OCI-LY3 (cell line): ENCODE data around the gene COPS3.

Source experiments
- H2AFZ ChIP-seq: fragments of 200-600, 300-600 bp; shearing (Covaris generic); 2 replicates; pipeline ENCODE4 v1.6.0; 2014; ENCODE audit warnings: antibody characterized with exemption, low read depth, low read length
- H3K27ac ChIP-seq: fragments of 200-600, 300-600 bp; sonication (generic); 2 replicates; pipeline ENCODE4 v1.5.1; 2014; ENCODE audit warnings: mild to moderate bottlenecking, low read length, moderate library complexity, mixed read lengths
- H3K27me3 ChIP-seq: fragments of 200-600, 300-600 bp; sonication (generic); 2 replicates; pipeline ENCODE4 v1.6.1; 2014; ENCODE audit warnings: low read depth, low read length, mixed read lengths
- H3K36me3 ChIP-seq: fragments of 200-600, 300-600 bp; sonication (generic); replicated peaks from 2 replicates; pipeline ENCODE3; 2014; ENCODE audit warnings: low read depth, low read length, mixed read lengths
- H3K4me1 ChIP-seq: fragments of 300-600, 200-600 bp; sonication (generic); 2 replicates; pipeline ENCODE4 v1.6.1; 2014; ENCODE audit warnings: low read length, mixed read lengths
- H3K4me2 ChIP-seq: fragments of 200-600, 300-600 bp; sonication (generic); 2 replicates; pipeline ENCODE4 v1.6.1; 2014; ENCODE audit warnings: low read length, mixed read lengths
- H3K4me3 ChIP-seq: fragments of 300-600, 200-600 bp; sonication (generic); 2 replicates; pipeline ENCODE4 v1.5.1; 2014; ENCODE audit warnings: antibody characterized with exemption, mild to moderate bottlenecking, low read length, moderate library complexity
- H3K79me2 ChIP-seq: fragments of 300-600, 200-600 bp; shearing (Covaris generic); 2 replicates; pipeline ENCODE4 v1.6.1; 2014; ENCODE audit warnings: mild to moderate bottlenecking, low read length, mixed read lengths
- H3K9ac ChIP-seq: fragments of 300-600, 200-600 bp; shearing (Covaris generic); 2 replicates; pipeline ENCODE4 v1.6.0; 2014; ENCODE audit warnings: mild to moderate bottlenecking, low read length, moderate library complexity
- H3K9me3 ChIP-seq: fragments of 200-600, 300-600 bp; shearing (Covaris generic); 2 replicates; pipeline ENCODE4 v1.6.1; 2014; ENCODE audit warnings: low read length, mixed read lengths; ENCODE audit not compliant: insufficient read depth
- H4K20me1 ChIP-seq: fragments of 200-600, 300-600 bp; sonication (generic); 2 replicates; pipeline ENCODE4 v1.6.1; 2016; ENCODE audit warnings: low read length, mixed read lengths; ENCODE audit not compliant: insufficient read depth
- CTCF ChIP-seq: fragments of 200-600, 300-600 bp; sonication (generic); IDR thresholded peaks from 2 replicates; pipeline ENCODE4 v1.5.1; 2014; ENCODE audit warnings: antibody characterized with exemption, low read length, low read depth
- EZH2phosphoT487 ChIP-seq: fragments of 200-600 bp; shearing (Covaris generic); IDR thresholded peaks from 2 replicates; pipeline ENCODE4 v1.6.1; 2018; ENCODE audit warnings: antibody characterized with exemption, mixed run types, low read depth

Gene COPS3

DNA sequence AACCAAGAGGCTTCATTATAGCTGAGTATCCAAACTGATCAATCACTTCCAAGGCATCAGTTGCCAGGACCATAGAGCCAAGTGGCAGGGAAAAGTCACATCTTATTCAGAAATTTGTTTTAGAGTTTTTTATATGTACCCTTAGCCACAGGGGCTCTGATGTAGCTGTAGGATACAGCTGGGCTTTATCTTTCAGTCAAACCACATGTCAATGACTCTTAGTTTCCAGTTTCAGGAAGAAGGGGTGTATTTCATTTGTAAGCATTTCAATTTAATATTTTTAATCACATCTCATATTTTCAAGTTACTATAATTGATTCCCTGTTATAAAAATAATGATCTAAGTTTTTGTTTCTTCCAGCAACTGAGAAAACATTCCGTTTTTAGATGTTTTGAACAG, 41.2 kb downstream of the COPS3 start:
- Histone ChIP-seq H3K9me3 (no peaks in the 10 kb centered on the region), H2AFZ (no peak overlapping the region), H3K9ac (no peak overlapping the region), H3K4me3 (no peak overlapping the region), H3K27me3 (no peaks in the 10 kb centered on the region), H3K36me3 (no peaks in the 10 kb centered on the region), H3K4me2 (no peak overlapping the region), H3K4me1 (peaks cover 13% of the 10 kb centered on the region), H3K27ac (no peak overlapping the region), H4K20me1 (peaks cover 11% of the 10 kb centered on the region), H3K79me2 (peaks cover 22% of the 10 kb centered on the region)
- TF ChIP-seq EZH2phosphoT487 (no peak), CTCF (no peak)

GRCh38 chr17:17237026-17237799, 43.8 kb downstream of the COPS3 start, which contains the start of gene FLCN:
TSS of gene FLCN (minus strand) at chr17:17237168. CDS start at chr17:17228137, 9,031 bp downstream.
- Histone ChIP-seq H3K4me1 (peaks cover 13% of the 10 kb centered on the region), H4K20me1 (peaks cover 11% of the 10 kb centered on the region), H3K9ac (peak within 1 kb of the TSS; percentile 96), H3K27me3 (no peaks in the 10 kb centered on the region), H3K9me3 (no peaks in the 10 kb centered on the region), H3K79me2 (peaks cover 37% of the 10 kb centered on the region), H3K4me3 (peak within 1 kb of the TSS; percentile 97), H3K27ac (peak within 1 kb of the TSS; percentile 71), H2AFZ (peak within 1 kb of the TSS; percentile 74), H3K4me2 (peak within 1 kb of the TSS; percentile 98), H3K36me3 (no peaks in the 10 kb centered on the region)
- no peak for TF ChIP-seq CTCF
- TF ChIP-seq EZH2phosphoT487 = no peak

DNA sequence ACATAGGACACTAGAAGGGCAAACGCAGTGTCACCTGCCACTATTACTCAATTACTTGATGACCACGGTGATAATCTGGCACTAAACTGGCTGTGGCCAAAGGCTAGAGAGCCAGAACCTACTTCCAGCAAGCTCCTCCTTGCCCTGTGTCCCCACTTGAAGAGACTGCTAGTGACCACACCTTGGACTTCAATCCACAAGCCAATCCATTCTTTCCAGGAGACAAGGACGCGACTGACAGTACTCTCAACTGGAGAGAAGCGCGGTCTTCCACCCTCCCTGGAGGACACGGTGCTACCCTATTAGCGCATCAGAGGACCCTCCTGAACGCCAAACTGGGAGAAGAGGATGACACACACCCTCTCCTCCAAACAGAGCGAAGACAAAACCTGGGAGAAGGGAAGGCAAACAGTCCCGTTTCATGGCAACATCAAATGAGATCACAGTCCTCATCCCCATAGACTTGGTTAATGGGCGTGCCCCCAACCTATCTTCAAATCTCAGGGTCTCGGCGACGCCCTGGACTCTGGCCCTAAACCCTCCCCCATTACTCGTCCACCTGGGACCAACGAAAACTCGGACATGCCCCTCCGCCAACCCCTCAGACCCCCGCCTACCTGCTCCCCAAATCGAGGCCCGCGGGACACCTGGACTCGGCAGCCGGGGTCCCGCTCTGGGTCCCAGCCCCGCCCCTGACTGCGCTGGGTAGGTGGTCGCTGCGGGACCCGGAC, 44.6 kb downstream of the COPS3 start:
- peaks cover 13% of the 10 kb centered on the region for H3K4me1 ChIP-seq
- H3K9me3 ChIP-seq = no peaks in the 10 kb centered on the region
- H2AFZ ChIP-seq = no peak overlapping the region
- peak overlapping the region; percentile 98 for H3K4me2 ChIP-seq
- peak overlapping the region; percentile 96 for H3K9ac ChIP-seq
- TF ChIP-seq EZH2phosphoT487 = no peak
- no peak for TF ChIP-seq CTCF
- peaks cover 37% of the 10 kb centered on the region for H3K79me2 ChIP-seq
- H3K27me3 ChIP-seq = no peaks in the 10 kb centered on the region
- H3K27ac ChIP-seq = peak overlapping the region; percentile 71
- H4K20me1 ChIP-seq = peaks cover 11% of the 10 kb centered on the region
- peak overlapping the region; percentile 97 for H3K4me3 ChIP-seq
- no peaks in the 10 kb centered on the region for H3K36me3 ChIP-seq
